ENCODE measurements around the gene CELA3B.

CELA3B gene

GRCh38 chr1:21951226-21951870 is 25.5 kb upstream of the CELA3B start (continued):
- TF ChIP-seq ZSCAN5A (tag by site-specific recombination; IDR thresholded peaks at IDR 0.05) (no peak), PATZ1 (tag by site-specific recombination; IDR thresholded peaks at IDR 0.05) (no peak), ZNF404 (tag by site-specific recombination; IDR thresholded peaks at IDR 0.05) (no peak), ZNF274 (IDR thresholded peaks at IDR 0.05; ENCODE audit: low read length) (no peak), ZNF274 (tag by site-specific recombination; IDR thresholded peaks at IDR 0.05; ENCODE audit: borderline replicate concordance) (no peak)

- TF ChIP-seq ZNF18 (tag by site-specific recombination; IDR thresholded peaks at IDR 0.05), result no peak
- TF ChIP-seq ZBTB20 (tag by site-specific recombination; IDR thresholded peaks at IDR 0.05), result no peak
- no peak for TF ChIP-seq ZNF600 (tag by site-specific recombination; IDR thresholded peaks at IDR 0.05)
- no peak for TF ChIP-seq OSR2 (tag by site-specific recombination; IDR thresholded peaks at IDR 0.05)
- TF ChIP-seq ZNF23 (tag by site-specific recombination; IDR thresholded peaks at IDR 0.05; ENCODE audit: borderline replicate concordance), result no peak
- TF ChIP-seq ZNF221 (tag by site-specific recombination; IDR thresholded peaks at IDR 0.05; ENCODE audit: borderline replicate concordance), result no peak
- no peak for TF ChIP-seq BCL11B (tag by site-specific recombination; IDR thresholded peaks at IDR 0.05; ENCODE audit: low read depth)
- TF ChIP-seq ZNF132 (tag by site-specific recombination; IDR thresholded peaks at IDR 0.05; ENCODE audit: borderline replicate concordance), result no peak
- TF ChIP-seq ZSCAN18 (tag by site-specific recombination; IDR thresholded peaks at IDR 0.05), result no peak
- TF ChIP-seq ZNF248 (tag by site-specific recombination; IDR thresholded peaks at IDR 0.05), result no peak
- Histone ChIP-seq H3K36me3 (ENCODE audit: control insufficient read depth in 2 of 2, insufficient read depth in 1 of 2, low read length in 2 of 2) (no peaks in the 10 kb centered on the region), H3K9me3 (ENCODE audit: control insufficient read depth, insufficient read depth, low read depth, low read length) (no peaks in the 10 kb centered on the region), H3K27ac (ENCODE audit: extremely low read depth, low read depth, low read length) (no peak overlapping the region), H3K4me1 (ENCODE audit: control insufficient read depth, insufficient read depth, low read length) (peaks cover 6% of the 10 kb centered on the region; the same call in 1 of the 2 replicates), H3K4me3 (ENCODE audit: low read depth, low read length) (no peak overlapping the region)
- ChIA-PET POLR2A (interaction anchor here (0.5 to 2.1 kb wide), 2 partner anchors 10 kb away, joined by 4 to 7 read pairs; no protein-coding TSS in a partner anchor), CTCF (interaction anchor here (2.1 kb wide), 1 partner anchor 13 kb away, joined by 8 read pairs; no protein-coding TSS in a partner anchor)
These were observed 23.9 kb upstream of the CELA3B start for GRCh38 chr1:21952786-21953520.

- CTCF ChIA-PET, result interaction anchor here (0.6 to 1.5 kb wide), 2 partner anchors 15 to 320 kb away, joined by 3 to 6 read pairs; no protein-coding TSS in a partner anchor
- Histone ChIP-seq H3K36me3 (ENCODE audit: control insufficient read depth in 2 of 2, insufficient read depth in 1 of 2, low read length in 2 of 2) (no peaks in the 10 kb centered on the region), H3K9me3 (ENCODE audit: control insufficient read depth, insufficient read depth, low read depth, low read length) (no peaks in the 10 kb centered on the region), H3K4me3 (ENCODE audit: low read depth, low read length) (no peak overlapping the region), H3K27ac (ENCODE audit: extremely low read depth, low read depth, low read length) (no peak overlapping the region), H3K4me1 (ENCODE audit: control insufficient read depth, insufficient read depth, low read length) (peaks cover 6% of the 10 kb centered on the region; the same call in 1 of the 2 replicates)
- POLR2A ChIA-PET, result no interaction called here
- no peak for TF ChIP-seq ZNF701 (tag by site-specific recombination; IDR thresholded peaks at IDR 0.05)
- no peak for TF ChIP-seq ZNF280D (tag by site-specific recombination; IDR thresholded peaks at IDR 0.05)
- no peak for TF ChIP-seq ZNF202 (tag by site-specific recombination; IDR thresholded peaks at IDR 0.05; ENCODE audit: borderline replicate concordance)
- TF ChIP-seq KLF10 (tag by site-specific recombination; IDR thresholded peaks at IDR 0.05), result no peak
- TF ChIP-seq SP3 (tag by site-specific recombination; IDR thresholded peaks at IDR 0.05), result no peak
- TF ChIP-seq ZBTB21 (tag by site-specific recombination; IDR thresholded peaks at IDR 0.05), result no peak
- TF ChIP-seq ZNF274 (IDR thresholded peaks at IDR 0.05; ENCODE audit: low read length), result no peak
- no peak for TF ChIP-seq ZNF274 (tag by site-specific recombination; IDR thresholded peaks at IDR 0.05; ENCODE audit: borderline replicate concordance)
These were observed 21.8 kb upstream of the CELA3B start for GRCh38 chr1:21955058-21955457.

Data from HEK293 (cell line).